ENCODE measurements around the gene HS3ST2. TPM values are rescaled to one million over a fixed set of nuclear protein-coding genes. Genes with fewer than 3 reads are reported as not detected.

The HS3ST2 gene
- total RNA-seq, 1 experiment from 2014 or later = 0.61 TPM

GRCh38 chr16:22861580-22861979, 47.6 kb downstream of the HS3ST2 start:
- ATAC-seq (no peak), DNase-seq (ENCODE audit: low spot score) (no peak)
- POLR2A ChIA-PET = interaction anchor here (0.6 to 0.7 kb wide), 2 partner anchors 23 to 38 kb away, joined by 3 read pairs; no protein-coding TSS in a partner anchor
- Mint-ChIP-seq H3K27ac (no peak overlapping the region), H3K4me3 (no peak overlapping the region), H3K36me3 (peaks cover 14% of the 10 kb centered on the region), H3K4me1 (peaks cover 26% of the 10 kb centered on the region), H3K27me3 (ENCODE audit: low read depth) (peaks cover 2% of the 10 kb centered on the region; the same call in 1 of the 2 replicates), H3K9me3 (peaks cover 21% of the 10 kb centered on the region)
- CTCF ChIA-PET = no interaction called here
- TF ChIP-seq MYBL2 (CRISPR knock-in tag; IDR thresholded peaks at IDR 0.05) (no peak), ZMAT4 (CRISPR knock-in tag; IDR thresholded peaks at IDR 0.05) (no peak), ZNF671 (CRISPR knock-in tag; IDR thresholded peaks at IDR 0.05) (no peak)

GRCh38 chr16:22862046-22862445, 48.1 kb downstream of the HS3ST2 start:
- DNase-seq (ENCODE audit: low spot score) (no peak), ATAC-seq (no peak)
- no peak overlapping the region for H3K27ac Mint-ChIP-seq
- peaks cover 2% of the 10 kb centered on the region; the same call in 1 of the 2 replicates for H3K27me3 Mint-ChIP-seq (ENCODE audit: low read depth)
- peaks cover 14% of the 10 kb centered on the region for H3K36me3 Mint-ChIP-seq
- TF ChIP-seq NFYB (CRISPR knock-in tag; conservative IDR thresholded peaks at IDR 0.05; ENCODE audit: low read depth) = no peak
- TF ChIP-seq JUN (CRISPR knock-in tag; IDR thresholded peaks at IDR 0.05) = no peak
- no peak for TF ChIP-seq MXD4 (CRISPR knock-in tag; IDR thresholded peaks at IDR 0.05; ENCODE audit: borderline replicate concordance)
- TF ChIP-seq NR3C1 (CRISPR knock-in tag; conservative IDR thresholded peaks at IDR 0.05; ENCODE audit: low read depth) = no peak
- no peak for TF ChIP-seq GRHL2 (CRISPR knock-in tag; IDR thresholded peaks at IDR 0.05; ENCODE audit: insufficient replicate concordance, severe bottlenecking)
- TF ChIP-seq SOX15 (CRISPR knock-in tag; IDR thresholded peaks at IDR 0.05) = no peak
- no peak for TF ChIP-seq TCF7 (CRISPR knock-in tag; IDR thresholded peaks at IDR 0.05; ENCODE audit: low read depth)
- TF ChIP-seq HMGA2 (CRISPR knock-in tag; IDR thresholded peaks at IDR 0.05) = no peak
- no peak for TF ChIP-seq CTCF (IDR thresholded peaks at IDR 0.05)
- TF ChIP-seq KAT7 (CRISPR knock-in tag; IDR thresholded peaks at IDR 0.05; ENCODE audit: borderline replicate concordance) = no peak
- TF ChIP-seq NR1H2 (CRISPR knock-in tag; IDR thresholded peaks at IDR 0.05) = no peak
- TF ChIP-seq CREB1 (CRISPR knock-in tag; IDR thresholded peaks at IDR 0.05) = no peak
- no peak for TF ChIP-seq SMAD4 (CRISPR knock-in tag; IDR thresholded peaks at IDR 0.05)
- no peak for TF ChIP-seq FOXK1 (CRISPR knock-in tag; IDR thresholded peaks at IDR 0.05)
- TF ChIP-seq TEAD1 (CRISPR knock-in tag; IDR thresholded peaks at IDR 0.05) = no peak
- no peak for TF ChIP-seq ZNF671 (CRISPR knock-in tag; IDR thresholded peaks at IDR 0.05)
- TF ChIP-seq ZNF396 (CRISPR knock-in tag; IDR thresholded peaks at IDR 0.05; ENCODE audit: borderline replicate concordance) = no peak
- H3K4me1 Mint-ChIP-seq = peaks cover 25% of the 10 kb centered on the region
- peaks cover 21% of the 10 kb centered on the region for H3K9me3 Mint-ChIP-seq
- ChIA-PET CTCF (no interaction called here), POLR2A (interaction anchor here (0.6 to 0.8 kb wide), 2 partner anchors 22 to 37 kb away, joined by 3 to 4 read pairs; no protein-coding TSS in a partner anchor)
- H3K4me3 Mint-ChIP-seq = no peak overlapping the region

- Mint-ChIP-seq H3K27ac (no peak overlapping the region), H3K4me1 (peaks cover 16% of the 10 kb centered on the region), H3K9me3 (peaks cover 21% of the 10 kb centered on the region), H3K36me3 (peaks cover 14% of the 10 kb centered on the region), H3K27me3 (ENCODE audit: low read depth) (peaks cover 2% of the 10 kb centered on the region; the same call in 1 of the 2 replicates), H3K4me3 (no peak overlapping the region)
- no peak for ATAC-seq
- DNase-seq (ENCODE audit: low spot score) = no peak
- CTCF ChIA-PET = no interaction called here
- POLR2A ChIA-PET = no interaction called here
- no peak for TF ChIP-seq PRDM15 (CRISPR knock-in tag; IDR thresholded peaks at IDR 0.05)
- TF ChIP-seq TP53 (CRISPR knock-in tag; IDR thresholded peaks at IDR 0.05) = no peak
- TF ChIP-seq ZNF671 (CRISPR knock-in tag; IDR thresholded peaks at IDR 0.05) = no peak
- no peak for TF ChIP-seq ZMAT4 (CRISPR knock-in tag; IDR thresholded peaks at IDR 0.05)
- TF ChIP-seq E2F1 (CRISPR knock-in tag; IDR thresholded peaks at IDR 0.05) = no peak
- no peak for TF ChIP-seq ATF1 (CRISPR knock-in tag; IDR thresholded peaks at IDR 0.05)
- TF ChIP-seq IRF1 (CRISPR knock-in tag; IDR thresholded peaks at IDR 0.05) = no peak
Measured at GRCh38 chr16:22864375-22864774, 50.4 kb downstream of the HS3ST2 start.
